Stomach (tissue), 9 donors: ENCODE results near the gene ABCA10. TPM values are rescaled to one million over a fixed set of nuclear protein-coding genes. Genes with fewer than 3 reads are reported as not detected.

Experiments
- DNase-seq, 2 donors: peaks; one replicate each; pipeline versions ENCODE4 v3.0.0 to v3.0.0-alpha.2; 2013 to 2019
- H3K27ac ChIP-seq, 5 donors: fragments of 200-600 bp in 4 of 5; sonication (generic) in 4 of 5; one replicate each; pipeline ENCODE4 v1.5.1; 2013 to 2019; ENCODE audit warnings: mild to moderate bottlenecking in 1 of 5, moderate library complexity in 1 of 5
- H3K27me3 ChIP-seq, 3 donors: fragments of 200-600 bp; sonication (generic); one replicate each; pipeline ENCODE4 v1.5.1; 2017 to 2019; ENCODE audit warnings: mixed run types in 1 of 3
- H3K36me3 ChIP-seq, 4 donors: fragments of 200-600 bp; sonication (generic); 1 replicate in 3 of 4; 2 replicates in 1 of 4; pipeline ENCODE4 v1.5.1; 2016 to 2019
- H3K4me1 ChIP-seq, 4 donors: fragments of 200-600 bp; sonication (generic); one replicate each; pipeline ENCODE4 v1.5.1; 2016 to 2019
- H3K4me3 ChIP-seq, 4 donors: fragments of 200-600 bp; sonication (generic) in 3 of 4; one replicate each; pipeline ENCODE4 v1.5.1; 2016 to 2019; ENCODE audit warnings: mild to moderate bottlenecking in 1 of 4
- H3K9me3 ChIP-seq, 4 donors: fragments of 200-600 bp; sonication (generic); one replicate each; pipeline ENCODE4 v1.5.1; 2016 to 2019
- EP300 ChIP-seq: sonication (generic); formaldehyde crosslinking; IDR thresholded peaks from one replicate; pipeline ENCODE4 v1.6.1; 2017; ENCODE audit warnings: antibody characterized with exemption
- POLR2A ChIP-seq, 4 donors: fragments of 450-650 bp; IDR thresholded peaks; one replicate each; pipeline ENCODE4 v1.6.1; 2016; ENCODE audit warnings: antibody characterized with exemption in 4 of 4, control low read depth in 2 of 4, mild to moderate bottlenecking in 1 of 4, moderate library complexity in 1 of 4
- POLR2AphosphoS5 ChIP-seq, 3 donors: sonication (generic); formaldehyde crosslinking; IDR thresholded peaks; one replicate each; pipeline ENCODE4 v1.6.1; 2016; ENCODE audit warnings: antibody characterized with exemption in 3 of 3
- WGBS, 5 donors: extraction: QIAGEN DNeasy Blood & Tissue Kit in 3 of 5; methylation state at CpG; one replicate each; pipeline versions ENCODE4 v1.1.5 to v1.1.7; 2013 to 2018; 5-methylcytosine and 5-hydroxymethylcytosine counted together
- intact Hi-C: fragments of 100-400 bp; cut with DNase I; formaldehyde crosslinking; loops from one replicate; pipeline ENCODE4 v1.15.1; 2023; ENCODE audit warnings: low total_unique reads
- polyA plus RNA-seq, 3 donors: library from polyadenylated mRNA; stranded (reverse); fragments of 200-250 nt; gene quantifications; one replicate each; pipeline ENCODE4 v1.2.3, GENCODE V29; 2013
- total RNA-seq, 5 donors: library from RNA; depleted of rRNA; stranded (reverse); fragments of >200 nt; gene quantifications; one replicate each; pipeline versions ENCODE4 v1.1.0 to v1.2.3, GENCODE V29; 2014 to 2016
- TF ChIP-seq, protein P1 (sequence below), 7 experiments: fragments of 450-650 bp in 4 of 7; fragments of 200-600 bp in 3 of 7; sonication (generic) in 3 of 7; IDR thresholded peaks; one replicate each; pipeline ENCODE4 v1.5.1; 2016 to 2019; ENCODE audit warnings: antibody characterized with exemption in 7 of 7, control low read depth in 2 of 7, mild to moderate bottlenecking in 1 of 7
- donor health status: healthy with polysubstance abuse.
- donor health status: Bipolar disorder and iron deficiency.
- donor health status: healthy.

ABCA10 gene
- total and polyA plus RNA-seq, 8 donors: 0.29 to 34.9 (median 5.0) TPM

DNA sequence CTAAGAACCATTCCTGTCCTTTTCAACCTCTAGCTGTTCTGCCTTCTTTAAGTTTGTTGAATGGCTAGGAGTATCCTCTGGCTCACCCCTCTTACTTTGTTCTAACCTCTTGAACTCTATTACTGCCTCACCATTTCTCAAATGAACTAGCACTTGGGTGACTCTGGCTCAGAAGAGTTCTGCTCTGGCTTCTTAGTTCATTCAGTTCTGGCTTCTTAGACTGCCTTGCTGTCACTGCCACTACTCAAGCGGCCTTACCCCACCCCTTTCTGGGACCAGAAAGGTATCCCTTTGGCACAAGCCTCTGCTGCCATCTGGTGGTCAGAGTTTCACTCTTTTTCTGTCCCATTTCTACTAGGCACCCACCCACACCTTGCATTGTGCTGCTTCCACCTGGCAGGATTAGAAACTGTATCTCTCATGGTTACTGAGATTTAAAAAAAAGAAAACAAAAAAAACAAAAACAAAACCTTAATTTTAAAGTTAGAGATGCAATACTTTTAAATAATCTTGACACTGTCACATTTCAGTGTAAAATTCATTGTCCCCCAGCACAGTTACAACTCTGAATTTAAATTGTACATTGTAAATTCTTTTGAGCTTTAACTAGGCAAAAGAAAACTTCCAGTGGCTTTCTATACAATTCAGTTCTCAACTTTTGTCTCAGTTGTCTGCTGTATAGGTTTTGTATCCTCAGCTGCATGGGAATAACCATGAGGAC, 6.9 kb upstream of the ABCA10 start:
- TF ChIP-seq, protein P1, sequence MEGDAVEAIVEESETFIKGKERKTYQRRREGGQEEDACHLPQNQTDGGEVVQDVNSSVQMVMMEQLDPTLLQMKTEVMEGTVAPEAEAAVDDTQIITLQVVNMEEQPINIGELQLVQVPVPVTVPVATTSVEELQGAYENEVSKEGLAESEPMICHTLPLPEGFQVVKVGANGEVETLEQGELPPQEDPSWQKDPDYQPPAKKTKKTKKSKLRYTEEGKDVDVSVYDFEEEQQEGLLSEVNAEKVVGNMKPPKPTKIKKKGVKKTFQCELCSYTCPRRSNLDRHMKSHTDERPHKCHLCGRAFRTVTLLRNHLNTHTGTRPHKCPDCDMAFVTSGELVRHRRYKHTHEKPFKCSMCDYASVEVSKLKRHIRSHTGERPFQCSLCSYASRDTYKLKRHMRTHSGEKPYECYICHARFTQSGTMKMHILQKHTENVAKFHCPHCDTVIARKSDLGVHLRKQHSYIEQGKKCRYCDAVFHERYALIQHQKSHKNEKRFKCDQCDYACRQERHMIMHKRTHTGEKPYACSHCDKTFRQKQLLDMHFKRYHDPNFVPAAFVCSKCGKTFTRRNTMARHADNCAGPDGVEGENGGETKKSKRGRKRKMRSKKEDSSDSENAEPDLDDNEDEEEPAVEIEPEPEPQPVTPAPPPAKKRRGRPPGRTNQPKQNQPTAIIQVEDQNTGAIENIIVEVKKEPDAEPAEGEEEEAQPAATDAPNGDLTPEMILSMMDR (IDR thresholded peaks at IDR 0.05): peak in 5 of 7 experiments; percentile 20 to 79 (median 70)
- TF ChIP-seq POLR2A (IDR thresholded peaks at IDR 0.05): no peak
- no peak for TF ChIP-seq EP300
- peak in 1 of 3 donors; percentile 56 for TF ChIP-seq POLR2AphosphoS5 (IDR thresholded peaks at IDR 0.05)
- peaks cover 0 to 4% (median 0%) of the 10 kb centered on the region in 4 donors for H3K36me3 ChIP-seq
- H3K27me3 ChIP-seq: no peaks in the 10 kb centered on the region
- H3K9me3 ChIP-seq: peaks cover 0 to 32% (median 4%) of the 10 kb centered on the region in 4 donors
- 9 to 22% (median 16%) methylated on average over 1 of the region's 1 CpG for WGBS, 5 donors
- DNase-seq: peak; percentile 78 to 94
- H3K4me3 ChIP-seq: no peak overlapping the region
- H3K4me1 ChIP-seq: peaks cover 0 to 4% (median 0%) of the 10 kb centered on the region in 4 donors
- no peak overlapping the region for H3K27ac ChIP-seq
- intact Hi-C loops: loop anchor here (5.0 kb wide), 1 partner anchor 458 kb away; no protein-coding TSS in a partner anchor

DNA sequence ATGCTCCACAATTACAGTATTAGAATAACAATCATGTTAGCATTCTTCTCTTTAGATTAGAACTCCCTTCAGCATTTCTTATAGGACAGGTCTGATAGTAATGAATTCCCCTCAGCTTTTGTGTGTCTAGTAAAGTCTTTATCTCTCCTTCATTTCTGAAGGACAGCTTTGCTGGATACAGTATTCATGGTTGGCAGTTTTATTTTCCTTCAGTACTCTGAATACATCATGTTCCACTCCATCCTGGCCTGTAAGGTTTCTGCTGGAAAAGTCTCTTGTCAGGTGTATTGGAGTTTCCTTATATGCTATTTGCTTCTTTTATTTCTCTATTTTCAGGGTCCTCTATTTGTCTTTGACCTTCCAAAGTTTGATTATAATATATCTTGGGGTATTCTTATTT, 4.0 kb upstream of the ABCA10 start:
- Histone ChIP-seq H3K4me1 (peaks cover 0 to 4% (median 0%) of the 10 kb centered on the region in 4 donors), H3K27me3 (no peaks in the 10 kb centered on the region), H3K9me3 (peaks cover 0 to 36% (median 4%) of the 10 kb centered on the region in 4 donors), H3K27ac (no peak overlapping the region), H3K36me3 (no peaks in the 10 kb centered on the region), H3K4me3 (no peak overlapping the region)
- DNase-seq: no peak
- no peak for TF ChIP-seq EP300
- TF ChIP-seq, protein P1 (IDR thresholded peaks at IDR 0.05): no peak
- TF ChIP-seq POLR2A (IDR thresholded peaks at IDR 0.05): no peak
- TF ChIP-seq POLR2AphosphoS5 (IDR thresholded peaks at IDR 0.05): no peak
- intact Hi-C loops: no loop called here

DNA sequence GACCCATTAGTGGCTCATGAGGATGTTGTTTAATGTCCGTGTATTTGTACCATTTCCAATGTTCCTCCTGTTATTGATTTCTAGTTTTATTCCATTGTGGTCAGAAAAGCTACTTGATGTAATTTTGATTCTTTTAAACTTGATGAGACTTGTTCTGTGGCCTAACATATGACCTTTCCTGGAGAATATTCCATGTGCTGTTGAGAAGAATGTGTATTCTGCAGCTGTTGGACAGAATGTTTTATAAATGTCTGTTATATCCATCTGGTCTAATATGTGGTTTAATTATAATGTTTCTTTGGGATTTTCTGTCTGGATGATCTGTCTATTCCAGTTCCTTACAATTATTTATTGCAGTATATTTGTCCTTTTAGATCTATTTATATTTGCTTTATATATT, 2.9 kb upstream of the ABCA10 start:
- no peak for DNase-seq
- no peak overlapping the region for H3K27ac ChIP-seq
- no peaks in the 10 kb centered on the region for H3K27me3 ChIP-seq
- H3K9me3 ChIP-seq: peaks cover 0 to 36% (median 4%) of the 10 kb centered on the region in 4 donors
- H3K4me1 ChIP-seq: peaks cover 0 to 4% (median 0%) of the 10 kb centered on the region in 4 donors
- TF ChIP-seq EP300 (no peak), POLR2A (IDR thresholded peaks at IDR 0.05) (no peak), POLR2AphosphoS5 (IDR thresholded peaks at IDR 0.05) (no peak)
- TF ChIP-seq, protein P1 (IDR thresholded peaks at IDR 0.05): no peak
- no peaks in the 10 kb centered on the region for H3K36me3 ChIP-seq
- intact Hi-C loops: no loop called here
- no peak overlapping the region for H3K4me3 ChIP-seq
- 78 to 87% (median 86%) methylated on average over 1 of the region's 1 CpG for WGBS, 5 donors

DNA sequence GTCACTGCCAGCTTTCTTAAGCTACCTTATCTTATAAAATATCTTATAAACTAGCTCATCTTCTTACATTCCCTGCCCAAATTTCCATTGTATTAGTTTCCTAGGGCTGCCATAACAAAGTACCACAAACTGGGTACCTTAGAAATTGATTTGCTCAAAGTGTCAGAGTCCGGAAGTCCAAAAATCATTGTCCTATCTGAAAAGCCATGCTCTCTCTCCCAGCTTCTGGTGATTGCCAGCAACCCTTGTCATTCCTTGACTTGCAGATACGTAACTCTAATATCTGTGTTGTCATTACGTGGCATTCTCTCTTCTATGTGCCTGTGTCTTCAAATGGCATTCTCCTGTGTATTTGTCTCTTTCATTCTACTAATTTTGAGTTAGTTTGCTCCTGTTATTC, 2.3 kb upstream of the ABCA10 start:
- 94 to 98% (median 95%) methylated on average over 3 of the region's 3 CpGs for WGBS, 5 donors
- no peak for TF ChIP-seq POLR2AphosphoS5 (IDR thresholded peaks at IDR 0.05)
- TF ChIP-seq, protein P1 (IDR thresholded peaks at IDR 0.05): no peak
- no peak for TF ChIP-seq POLR2A (IDR thresholded peaks at IDR 0.05)
- no peak for TF ChIP-seq EP300
- peaks cover 0 to 4% (median 0%) of the 10 kb centered on the region in 4 donors for H3K4me1 ChIP-seq
- no peak overlapping the region for H3K4me3 ChIP-seq
- intact Hi-C loops: no loop called here
- H3K9me3 ChIP-seq: peaks cover 0 to 36% (median 4%) of the 10 kb centered on the region in 4 donors
- no peaks in the 10 kb centered on the region for H3K27me3 ChIP-seq
- no peak overlapping the region for H3K27ac ChIP-seq
- DNase-seq: no peak
- H3K36me3 ChIP-seq: no peaks in the 10 kb centered on the region
